BJ (cell line): ENCODE measurements around the gene GPR108. TPM values are rescaled to one million over a fixed set of nuclear protein-coding genes. Genes with fewer than 3 reads are reported as not detected.

Source experiments
- CTCF ChIA-PET: fragments of 350-600 bp; formaldehyde crosslinking; extraction: SDS; loops from one replicate; lab custom pipeline; 2021; ENCODE audit warnings: antibody characterized with exemption, inconsistent platforms; lab: Yijun Ruan, JAX
- POLR2A ChIA-PET: fragments of 300-600 bp; sonication (Branson Sonifier 250); formaldehyde crosslinking; extraction: SDS; loops from one replicate; lab custom pipeline; 2021; ENCODE audit warnings: antibody characterized with exemption; lab: Charles Lee
- DNase-seq: peaks from one replicate; pipeline ENCODE4 v3.0.0-alpha.2; 2011; ENCODE audit warnings: low read depth
- H3K27me3 ChIP-seq: 2 replicates; pipeline ENCODE4 v1.6.0; 2011; ENCODE audit warnings: low read length; ENCODE audit not compliant: control insufficient read depth, insufficient read depth
- H3K36me3 ChIP-seq: 2 replicates; pipeline ENCODE4 v1.5.1; 2011; ENCODE audit warnings: low read length; ENCODE audit not compliant: control insufficient read depth, insufficient read depth
- H3K4me3 ChIP-seq: 2 replicates; pipeline ENCODE4 v1.5.1; 2011; ENCODE audit warnings: low read depth, mild to moderate bottlenecking, control low read depth, low read length
- polyA plus RNA-seq: library from polyadenylated mRNA; depleted of rRNA; stranded (reverse); fragments of >200 nt; gene quantifications from 2 replicates; pipeline ENCODE4 v1.2.3, GENCODE V29; 2011
- TF ChIP-seq, protein P1 (sequence below): IDR thresholded peaks from 2 replicates; pipeline ENCODE4 v1.5.1; 2011; ENCODE audit warnings: low read depth, mild to moderate bottlenecking, control low read depth, inconsistent platforms, low read length, moderate library complexity; ENCODE audit not compliant: insufficient read depth

The GPR108 gene
- polyA plus RNA-seq, 1 experiment: 71.4 TPM

DNA sequence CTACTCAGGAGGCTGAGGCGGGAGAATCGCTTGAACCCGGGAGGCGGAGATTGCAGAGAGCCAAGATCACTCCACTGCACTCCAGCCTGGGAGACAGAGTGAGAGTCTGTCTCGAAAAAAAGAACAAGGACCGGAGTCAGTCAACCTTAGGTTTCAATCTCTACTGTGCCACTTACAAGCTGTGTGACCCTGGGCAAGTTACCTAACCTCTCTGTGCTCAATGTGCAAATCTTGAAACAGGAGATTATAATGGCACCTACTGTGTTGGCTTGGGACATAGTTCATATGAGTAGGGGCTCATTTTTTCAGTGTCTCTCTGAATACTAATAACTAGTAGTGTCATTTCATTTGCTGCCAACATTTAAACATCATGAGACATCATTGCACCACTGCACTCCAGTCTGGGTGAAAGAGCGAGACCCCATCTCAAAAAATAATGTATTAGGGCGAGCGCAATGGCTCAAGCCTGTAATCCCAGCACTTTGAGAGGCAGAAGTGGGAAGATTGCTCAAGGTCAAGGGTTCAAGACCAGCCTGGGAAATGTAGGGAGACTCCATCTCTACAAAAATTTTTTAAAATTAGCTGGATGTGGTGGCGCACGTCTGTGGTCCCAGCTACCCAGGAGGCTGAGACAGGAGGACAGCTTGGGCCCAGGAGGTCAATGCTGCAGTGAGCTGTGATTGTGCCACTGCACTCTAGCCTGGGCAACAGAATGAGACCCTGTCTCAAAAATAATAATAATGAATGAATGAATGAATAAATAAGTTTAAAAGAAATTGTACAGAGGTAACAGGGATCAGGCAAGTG is 22.4 kb downstream of the GPR108 start:
- POLR2A ChIA-PET: no interaction called here
- CTCF ChIA-PET: no interaction called here
- H3K4me3 ChIP-seq: no peak overlapping the region
- no peak for DNase-seq
- H3K36me3 ChIP-seq: no peaks in the 10 kb centered on the region
- H3K27me3 ChIP-seq: peaks cover 2% of the 10 kb centered on the region; the same call in 1 of the 2 replicates
- TF ChIP-seq, protein P1, sequence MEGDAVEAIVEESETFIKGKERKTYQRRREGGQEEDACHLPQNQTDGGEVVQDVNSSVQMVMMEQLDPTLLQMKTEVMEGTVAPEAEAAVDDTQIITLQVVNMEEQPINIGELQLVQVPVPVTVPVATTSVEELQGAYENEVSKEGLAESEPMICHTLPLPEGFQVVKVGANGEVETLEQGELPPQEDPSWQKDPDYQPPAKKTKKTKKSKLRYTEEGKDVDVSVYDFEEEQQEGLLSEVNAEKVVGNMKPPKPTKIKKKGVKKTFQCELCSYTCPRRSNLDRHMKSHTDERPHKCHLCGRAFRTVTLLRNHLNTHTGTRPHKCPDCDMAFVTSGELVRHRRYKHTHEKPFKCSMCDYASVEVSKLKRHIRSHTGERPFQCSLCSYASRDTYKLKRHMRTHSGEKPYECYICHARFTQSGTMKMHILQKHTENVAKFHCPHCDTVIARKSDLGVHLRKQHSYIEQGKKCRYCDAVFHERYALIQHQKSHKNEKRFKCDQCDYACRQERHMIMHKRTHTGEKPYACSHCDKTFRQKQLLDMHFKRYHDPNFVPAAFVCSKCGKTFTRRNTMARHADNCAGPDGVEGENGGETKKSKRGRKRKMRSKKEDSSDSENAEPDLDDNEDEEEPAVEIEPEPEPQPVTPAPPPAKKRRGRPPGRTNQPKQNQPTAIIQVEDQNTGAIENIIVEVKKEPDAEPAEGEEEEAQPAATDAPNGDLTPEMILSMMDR: no peak

DNA sequence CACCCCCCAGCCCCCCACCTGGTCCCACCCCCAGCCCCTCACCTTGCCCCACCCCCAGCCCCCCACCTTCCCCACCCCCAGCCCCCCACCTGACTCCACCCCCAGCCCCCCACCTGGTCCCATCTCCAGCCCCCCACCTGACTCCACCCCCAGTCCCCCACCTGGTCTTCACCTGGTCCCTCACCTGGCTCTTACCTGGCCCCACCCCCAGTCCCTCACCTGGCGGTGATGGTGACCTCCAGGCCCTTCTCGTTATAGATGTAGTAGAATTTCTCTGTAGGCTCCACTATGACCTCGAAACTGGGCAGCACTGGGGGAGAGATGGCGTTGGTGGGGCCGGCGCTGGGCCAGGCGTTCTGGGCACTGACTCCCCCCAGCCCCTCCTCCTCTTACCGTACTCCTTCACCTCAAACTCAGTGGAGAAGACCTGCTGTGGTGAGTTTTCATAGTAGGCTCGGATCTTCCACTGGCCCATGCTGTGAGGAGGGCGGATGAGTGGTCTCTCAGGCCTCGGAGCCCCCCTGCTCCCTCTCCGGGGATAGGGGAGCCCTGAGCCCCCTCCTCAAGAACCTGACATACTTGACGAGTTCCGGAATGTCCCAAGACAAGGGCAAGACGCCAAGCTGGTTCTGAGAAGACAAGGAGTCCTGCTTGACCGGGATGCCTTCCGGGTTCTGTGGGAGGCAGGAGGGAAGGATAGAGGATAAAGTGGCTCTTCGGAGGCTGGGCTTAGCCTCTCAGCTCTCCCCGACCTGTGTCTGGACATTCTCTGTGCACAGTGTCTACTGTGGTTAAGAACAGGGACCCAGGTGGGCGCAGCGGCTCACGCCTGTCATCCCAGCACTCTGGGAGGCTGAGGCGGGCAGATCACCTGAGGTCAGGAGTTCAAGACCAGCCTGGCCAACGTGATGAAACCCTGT is 23.3 kb downstream of the GPR108 start:
- H3K27me3 ChIP-seq: peaks cover 2% of the 10 kb centered on the region; the same call in 1 of the 2 replicates
- DNase-seq: no peak
- TF ChIP-seq, protein P1: no peak
- ChIA-PET CTCF (no interaction called here), POLR2A (no interaction called here)
- no peak overlapping the region for H3K4me3 ChIP-seq
- no peaks in the 10 kb centered on the region for H3K36me3 ChIP-seq

DNA sequence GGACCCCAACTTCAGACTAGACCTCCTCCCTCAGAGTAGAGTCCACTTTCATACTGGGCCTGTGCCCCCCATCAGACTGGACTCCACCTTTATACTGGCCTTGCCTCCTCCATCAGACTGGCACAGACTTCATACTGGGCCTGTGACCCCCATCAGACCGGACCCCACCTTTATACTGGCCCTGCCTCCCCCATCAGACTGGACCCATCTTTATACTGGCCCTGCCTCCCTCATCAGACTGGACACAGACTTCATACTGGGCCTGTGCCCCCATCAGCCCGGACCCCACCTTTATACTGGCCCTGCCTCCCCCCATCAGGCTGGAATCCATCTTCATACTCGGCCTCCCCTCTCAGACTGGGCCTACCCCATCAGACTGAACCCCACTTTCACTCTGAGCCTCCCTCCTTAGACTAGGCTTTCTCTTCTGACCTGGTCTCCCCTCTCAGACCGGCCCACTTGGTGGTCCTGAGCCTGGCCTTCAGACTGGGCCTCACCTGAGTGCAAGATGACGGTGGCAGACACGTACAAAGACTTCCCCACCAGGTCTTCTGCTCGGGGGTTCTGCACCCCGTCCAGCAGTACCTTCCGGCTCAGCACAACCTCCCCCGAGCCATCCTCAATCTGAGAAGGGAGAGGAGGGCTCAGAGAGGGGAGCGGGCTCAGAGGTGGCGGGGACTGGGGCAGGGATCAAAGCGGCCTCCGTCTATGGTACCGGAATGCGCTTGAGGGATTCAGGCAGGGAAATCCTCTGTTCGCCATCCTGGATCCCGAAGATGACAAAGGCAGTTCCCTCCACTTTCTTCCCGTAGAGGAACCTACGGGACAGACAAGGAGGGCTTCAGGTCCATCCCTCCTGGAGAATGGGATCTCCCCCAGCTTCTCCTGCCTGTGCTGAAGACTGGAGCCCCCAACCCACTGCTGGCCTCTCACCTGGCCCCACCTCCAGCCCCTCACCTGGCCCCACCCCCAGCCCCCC is 24.4 kb downstream of the GPR108 start:
- POLR2A ChIA-PET: no interaction called here
- no peaks in the 10 kb centered on the region for H3K36me3 ChIP-seq
- CTCF ChIA-PET: no interaction called here
- DNase-seq: no peak
- TF ChIP-seq, protein P1: no peak
- H3K27me3 ChIP-seq: peaks cover 2% of the 10 kb centered on the region; the same call in 1 of the 2 replicates
- no peak overlapping the region for H3K4me3 ChIP-seq

DNA sequence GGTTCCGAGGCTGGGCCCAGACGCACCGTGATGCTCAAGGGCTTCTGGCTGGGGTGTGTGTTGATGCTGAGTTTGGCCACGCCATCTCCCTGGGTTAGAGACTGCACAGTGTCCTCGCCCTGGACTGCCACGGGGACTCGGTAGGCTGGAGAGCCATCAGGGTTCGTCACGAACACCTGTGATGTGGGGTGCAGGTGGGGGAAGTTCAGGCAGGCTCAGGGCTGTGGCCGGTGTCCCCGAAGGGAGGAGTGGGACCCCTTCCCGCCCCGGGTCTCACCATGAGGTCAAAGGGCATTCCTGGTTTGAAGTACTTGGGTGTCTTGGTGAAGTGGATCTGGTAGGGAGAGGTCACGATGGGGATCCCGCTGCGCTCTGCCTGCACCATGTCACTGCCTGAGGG is 25.1 kb downstream of the GPR108 start:
- Histone ChIP-seq H3K4me3 (no peak overlapping the region), H3K27me3 (peaks cover 2% of the 10 kb centered on the region; the same call in 1 of the 2 replicates), H3K36me3 (no peaks in the 10 kb centered on the region)
- ChIA-PET CTCF (no interaction called here), POLR2A (no interaction called here)
- TF ChIP-seq, protein P1: no peak
- DNase-seq: no peak
